GM23248 (cell line): ENCODE results near the gene TRIM37. TPM values are rescaled to one million over a fixed set of nuclear protein-coding genes. Genes with fewer than 3 reads are reported as not detected.

ENCODE experiments used
- DNase-seq: peaks from one replicate; pipeline ENCODE4 v3.0.0-alpha.2; 2015
- H2AFZ ChIP-seq: fragments of 200-600 bp; sonication (generic); 2 replicates; pipeline ENCODE4 v1.6.1; 2016; ENCODE audit warnings: antibody characterized with exemption
- H3F3A ChIP-seq: fragments of 200-600 bp; sonication (generic); 2 replicates; pipeline ENCODE4 v1.6.1; 2016; ENCODE audit warnings: mild to moderate bottlenecking, antibody characterized with exemption, mixed run types; ENCODE audit not compliant: insufficient read depth
- H3K27ac ChIP-seq: fragments of 200-600 bp; sonication (generic); 2 replicates; pipeline ENCODE4 v1.5.1; 2016; ENCODE audit warnings: mild to moderate bottlenecking
- H3K27me3 ChIP-seq: fragments of 200-600 bp; sonication (generic); replicated peaks from 2 replicates; pipeline ENCODE4 v1.6.1; 2016; ENCODE audit warnings: mild to moderate bottlenecking; ENCODE audit not compliant: insufficient read depth
- H3K36me3 ChIP-seq: fragments of 200-600 bp; sonication (generic); 2 replicates; pipeline ENCODE4 v1.6.1; 2016; ENCODE audit warnings: low read depth, mild to moderate bottlenecking
- H3K4me1 ChIP-seq: fragments of 200-600 bp; sonication (generic); 2 replicates; pipeline ENCODE4 v1.6.1; 2016; ENCODE audit warnings: mild to moderate bottlenecking; ENCODE audit not compliant: insufficient read depth
- H3K4me2 ChIP-seq: fragments of 200-600 bp; sonication (generic); one replicate; pipeline ENCODE4 v1.6.1; 2016; ENCODE audit warnings: mild to moderate bottlenecking; ENCODE audit not compliant: unreplicated experiment
- H3K4me3 ChIP-seq: fragments of 200-600 bp; sonication (generic); 2 replicates; pipeline ENCODE4 v1.5.1; 2016; ENCODE audit warnings: mild to moderate bottlenecking
- H3K79me2 ChIP-seq: fragments of 200-600 bp; sonication (generic); 2 replicates; pipeline ENCODE4 v1.6.1; 2016; ENCODE audit warnings: mild to moderate bottlenecking; ENCODE audit not compliant: insufficient read depth
- H3K9ac ChIP-seq: fragments of 200-600 bp; sonication (generic); 2 replicates; pipeline ENCODE4 v1.6.1; 2016; ENCODE audit warnings: mild to moderate bottlenecking
- H3K9me2 ChIP-seq: fragments of 200-600 bp; sonication (generic); 2 replicates; pipeline ENCODE4 v1.6.1; 2016; ENCODE audit warnings: mixed run types, mild to moderate bottlenecking, moderate library complexity; ENCODE audit not compliant: insufficient read depth
- H3K9me3 ChIP-seq: fragments of 200-600 bp; sonication (generic); one replicate; pipeline ENCODE4 v1.6.1; 2017; ENCODE audit warnings: low read depth
- H4K20me1 ChIP-seq: fragments of 200-600 bp; sonication (generic); 2 replicates; pipeline ENCODE4 v1.6.0; 2016; ENCODE audit not compliant: insufficient read depth
- EZH2 ChIP-seq: fragments of 200-600 bp; sonication (generic); IDR thresholded peaks from 2 replicates; pipeline ENCODE4 v1.6.1; 2018; ENCODE audit warnings: antibody characterized with exemption, mild to moderate bottlenecking; ENCODE audit not compliant: insufficient read depth, poor library complexity, severe bottlenecking
- EZH2phosphoT487 ChIP-seq: fragments of 200-600 bp; sonication (generic); IDR thresholded peaks from 2 replicates; pipeline ENCODE4 v1.6.1; 2018; ENCODE audit warnings: antibody characterized with exemption, moderate library complexity, mild to moderate bottlenecking, low read depth; ENCODE audit not compliant: insufficient read depth
- WGBS, 2 experiments: methylation state at CpG; one replicate each; pipeline ENCODE4 v1.1.6; 2015 to 2017; ENCODE audit warnings: low lambda C conversion rate in 2 of 2, low coverage in 1 of 2; ENCODE audit errors: missing lambda C conversion rate in 2 of 2; 5-methylcytosine and 5-hydroxymethylcytosine counted together
- in situ Hi-C: fragments of 300-500 bp; cut with MboI; formaldehyde crosslinking; loops from 2 replicates; pipeline ENCODE4 v1.15.0; 2020
- polyA plus RNA-seq: library from polyadenylated mRNA; unstranded; fragments of >200 nt; fragmentation: Nextera tagmentation; extraction: Ambion mirVana; gene quantifications from 2 replicates; pipeline ENCODE4 v1.2.1, GENCODE V29; 2016
- total RNA-seq: library from RNA; depleted of rRNA; stranded (reverse); fragments of >200 nt; shearing (Covaris generic); gene quantifications from 2 replicates; pipeline ENCODE4 v1.2.3, GENCODE V29; 2014

The TRIM37 gene
- total and polyA plus RNA-seq, 2 experiments from 2014 or later, result 17.1 to 23.7 TPM

GRCh38 chr17:59003860-59004259 lies 102.8 kb downstream of the TRIM37 start:
- Histone ChIP-seq H3K27ac (no peak overlapping the region), H3K79me2 (no peaks in the 10 kb centered on the region), H3K27me3 (no peaks in the 10 kb centered on the region), H3K4me3 (no peak overlapping the region), H3K9ac (no peak overlapping the region), H4K20me1 (no peaks in the 10 kb centered on the region), H2AFZ (no peak overlapping the region), H3K4me1 (0 out of 2 replicates have a peak, but pooled peaks cover 4% of the 10 kb centered on the region), H3K36me3 (peaks cover 3% of the 10 kb centered on the region; the same call in 1 of the 2 replicates), H3K9me3 (no peaks in the 10 kb centered on the region), H3K9me2 (no peaks in the 10 kb centered on the region), H3F3A (peaks cover 5% of the 10 kb centered on the region; the same call in 1 of the 2 replicates), H3K4me2 (no peak overlapping the region)
- in situ Hi-C loops, result no loop called here
- TF ChIP-seq EZH2phosphoT487 (no peak), EZH2 (no peak)
- DNase-seq, result no peak
- 100% methylated on average over 1 of the region's 1 CpG for WGBS, 2 experiments

- Histone ChIP-seq H3K4me1 (0 out of 2 replicates have a peak, but pooled peaks cover 4% of the 10 kb centered on the region), H3K9ac (no peak overlapping the region), H4K20me1 (no peaks in the 10 kb centered on the region), H3F3A (peaks cover 5% of the 10 kb centered on the region; the same call in 1 of the 2 replicates), H3K79me2 (no peaks in the 10 kb centered on the region), H3K9me3 (no peaks in the 10 kb centered on the region), H3K9me2 (no peaks in the 10 kb centered on the region), H3K4me3 (no peak overlapping the region), H3K36me3 (peaks cover 4% of the 10 kb centered on the region; the same call in 1 of the 2 replicates), H3K4me2 (no peak overlapping the region), H3K27ac (no peak overlapping the region), H3K27me3 (no peaks in the 10 kb centered on the region), H2AFZ (no peak overlapping the region)
- DNase-seq, result peak; percentile 32
- 96 to 98% methylated on average over 2 of the region's 2 CpGs for WGBS, 2 experiments
- TF ChIP-seq EZH2phosphoT487 (no peak), EZH2 (no peak)
- in situ Hi-C loops, result no loop called here
Observed at GRCh38 chr17:59002848-59003247, 103.8 kb downstream of the TRIM37 start.

- in situ Hi-C loops, result no loop called here
- Histone ChIP-seq H3K79me2 (no peaks in the 10 kb centered on the region), H3K4me2 (no peak overlapping the region), H3K4me1 (0 out of 2 replicates have a peak, but pooled peaks cover 4% of the 10 kb centered on the region), H2AFZ (no peak overlapping the region), H3K4me3 (no peak overlapping the region), H3K27me3 (no peaks in the 10 kb centered on the region), H3K9me2 (no peaks in the 10 kb centered on the region), H3K27ac (no peak overlapping the region), H3F3A (peaks cover 5% of the 10 kb centered on the region; the same call in 1 of the 2 replicates), H4K20me1 (no peaks in the 10 kb centered on the region), H3K9ac (no peak overlapping the region), H3K9me3 (no peaks in the 10 kb centered on the region), H3K36me3 (peaks cover 4% of the 10 kb centered on the region; the same call in 1 of the 2 replicates)
- 96 to 98% methylated on average over 3 of the region's 3 CpGs for WGBS, 2 experiments
- no peak for DNase-seq
- TF ChIP-seq EZH2phosphoT487, result no peak
- TF ChIP-seq EZH2, result no peak
Observed at GRCh38 chr17:59002126-59002525, 104.6 kb downstream of the TRIM37 start.

- H3K4me2 ChIP-seq, result no peak overlapping the region
Observed at GRCh38 chr17:59001158-59001814, 105.4 kb downstream of the TRIM37 start.

More at GRCh38 chr17:59001158-59001814, 105.4 kb downstream of the TRIM37 start:
- Histone ChIP-seq H3K36me3 (peaks cover 4% of the 10 kb centered on the region; the same call in 1 of the 2 replicates), H3K9me3 (no peaks in the 10 kb centered on the region), H4K20me1 (no peaks in the 10 kb centered on the region), H3K9me2 (no peaks in the 10 kb centered on the region), H3F3A (peaks cover 5% of the 10 kb centered on the region; the same call in 1 of the 2 replicates), H3K4me3 (no peak overlapping the region), H3K9ac (no peak overlapping the region), H3K79me2 (no peaks in the 10 kb centered on the region), H2AFZ (no peak overlapping the region), H3K4me1 (0 out of 2 replicates have a peak, but pooled peaks cover 4% of the 10 kb centered on the region), H3K27ac (no peak overlapping the region), H3K27me3 (no peaks in the 10 kb centered on the region)
- DNase-seq, result peak; percentile 21
- WGBS, 2 experiments, result 81 to 82% methylated on average over 10 of the region's 10 CpGs
- in situ Hi-C loops, result no loop called here
- no peak for TF ChIP-seq EZH2
- TF ChIP-seq EZH2phosphoT487, result no peak
